SIG-M5 treated with dmso at 0.1 percent for 504 hours (cell line): ENCODE measurements around the gene KDM1B.
A peak's percentile ranks its signal among the peaks of the same experiment; 100 is the strongest.

Experiments used
- DNase-seq: peaks from one replicate; lab custom pipeline; 2025; ENCODE audit not compliant: unreplicated experiment; lab: John Stamatoyannopoulos, UW

KDM1B gene

DNA sequence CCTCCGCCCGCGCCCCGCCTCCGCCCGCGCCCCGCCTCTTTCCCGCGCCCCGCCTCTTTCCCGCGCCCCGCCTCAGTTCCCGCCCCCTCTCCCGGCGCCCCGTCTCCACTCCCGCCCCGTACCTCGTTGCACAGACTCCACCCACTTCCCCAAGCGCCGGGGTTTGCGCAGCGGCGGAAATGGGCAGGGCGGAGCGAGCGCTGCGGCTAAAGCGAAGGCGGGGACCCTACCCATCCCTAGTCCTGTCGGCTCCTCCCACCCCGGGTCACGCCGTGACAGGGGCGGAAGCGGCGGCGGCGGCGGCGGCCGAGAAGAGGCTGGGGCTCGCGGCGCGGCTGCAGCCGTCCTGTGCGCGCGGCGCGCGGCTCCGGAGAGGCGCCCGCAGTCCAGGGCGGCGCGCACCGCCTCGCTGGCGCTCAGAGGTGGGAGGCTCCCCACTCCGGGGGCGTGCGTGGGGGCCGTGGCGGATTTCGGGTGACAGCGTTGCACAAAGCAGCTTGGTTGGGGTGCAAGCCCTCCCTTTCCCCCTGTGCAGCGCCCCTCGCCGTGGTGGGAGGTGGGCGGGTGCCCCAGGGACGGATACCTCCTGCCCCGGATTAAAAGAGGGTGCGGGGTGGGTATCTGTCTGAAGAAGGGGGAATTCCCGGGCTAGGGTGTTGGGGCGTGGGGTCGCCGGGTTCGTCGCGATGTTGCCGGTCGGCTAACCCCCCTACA lies at the start of gene KDM1B:
Gene KDM1B (plus strand): TSS at position 273 of the 714 bp plus-strand sequence. CDS start 4,474 bp downstream, outside the sequence.
- DNase-seq: peak; percentile 93

GRCh38 chr6:18107061-18107460 lies 48.2 kb upstream of the KDM1B start:
- no peak for DNase-seq

DNA sequence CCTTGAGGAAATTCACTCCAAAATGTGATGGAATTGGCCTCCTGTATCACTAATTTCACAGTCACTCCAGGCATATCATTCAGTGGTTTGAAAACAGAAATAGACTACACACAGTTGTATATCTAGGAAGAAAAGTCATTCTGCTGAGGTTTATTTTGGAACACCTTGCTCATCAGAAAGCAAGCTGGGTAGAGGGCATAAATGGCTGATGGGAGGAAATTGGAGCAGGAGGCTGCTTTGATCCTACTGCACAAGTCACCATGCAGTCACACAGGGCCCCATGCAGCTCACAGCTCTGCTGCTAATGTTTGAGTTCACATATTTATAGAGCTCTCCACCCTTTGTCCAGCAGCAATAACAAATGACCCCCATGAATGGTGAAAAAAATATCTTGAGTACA lies 45.1 kb upstream of the KDM1B start:
- no peak for DNase-seq

- no peak for DNase-seq
These were observed 39.9 kb upstream of the KDM1B start for GRCh38 chr6:18115356-18115755.

DNA sequence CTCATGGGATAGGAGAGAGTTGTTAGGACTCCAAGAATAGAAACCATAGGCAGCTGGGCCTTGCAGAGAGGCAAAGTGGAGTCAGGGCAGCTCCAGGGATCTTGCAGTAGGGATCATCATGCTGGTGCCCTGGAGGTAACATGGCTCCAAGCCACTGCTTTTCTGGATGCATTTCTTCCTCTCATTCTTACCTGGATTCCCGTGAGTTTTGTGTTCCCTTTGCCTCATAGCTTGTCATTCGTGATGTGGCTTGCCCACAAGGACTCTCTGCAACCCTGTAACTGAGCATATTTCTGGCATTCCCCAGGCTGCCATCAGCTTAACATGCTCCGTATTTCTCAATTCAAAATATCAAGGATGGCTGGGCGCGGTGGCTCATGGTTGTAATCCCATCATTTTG lies 38.1 kb upstream of the KDM1B start:
- no peak for DNase-seq

DNA sequence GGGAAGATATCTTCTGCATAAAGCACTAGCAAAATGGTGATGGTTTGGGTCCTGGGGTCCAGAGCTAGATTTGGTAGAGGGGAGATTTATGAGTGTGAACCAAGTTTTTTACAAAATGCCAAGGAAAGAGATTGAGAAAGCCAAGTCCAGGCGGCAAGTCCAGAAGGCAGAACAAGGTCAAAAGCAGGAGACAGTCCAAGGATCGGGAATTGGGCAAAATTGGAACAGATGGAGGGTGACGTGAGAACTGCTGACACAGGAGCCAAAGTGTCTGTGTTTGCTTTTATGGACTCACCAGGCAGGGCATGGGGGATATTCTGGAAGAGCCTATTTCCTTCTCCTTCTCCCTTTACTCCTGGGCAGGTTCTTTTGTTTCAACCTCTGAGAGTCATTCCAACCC lies 36.9 kb upstream of the KDM1B start:
- no peak for DNase-seq

- DNase-seq: no peak
These were observed 36.0 kb upstream of the KDM1B start for GRCh38 chr6:18119236-18119635.

DNA sequence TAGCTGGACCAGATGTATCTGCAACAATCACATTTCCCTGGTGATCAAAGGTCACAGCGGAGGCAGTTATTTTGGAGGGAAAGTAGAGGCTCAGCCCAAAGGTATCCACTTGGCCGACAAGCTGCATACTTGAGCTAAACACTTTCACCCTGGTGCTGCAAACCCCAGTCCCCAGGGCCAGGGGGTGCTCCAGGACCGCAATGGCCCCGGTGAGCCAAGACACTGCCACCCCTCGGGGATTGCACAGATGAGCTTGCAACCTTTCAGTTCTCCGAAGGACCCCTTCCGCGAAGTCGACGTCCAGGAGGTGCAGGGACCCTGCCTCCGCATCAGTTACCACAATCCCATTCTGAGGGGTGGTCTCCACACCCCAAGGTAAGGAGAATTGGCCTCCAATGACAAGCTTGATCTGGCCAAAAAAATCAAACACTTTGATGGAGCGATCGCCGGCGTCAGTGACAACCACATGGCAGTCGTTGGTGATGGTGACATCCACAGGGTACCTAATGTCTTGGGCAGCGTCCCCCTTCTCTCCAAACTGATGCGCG lies 33.6 kb upstream of the KDM1B start:
- DNase-seq: no peak

DNA sequence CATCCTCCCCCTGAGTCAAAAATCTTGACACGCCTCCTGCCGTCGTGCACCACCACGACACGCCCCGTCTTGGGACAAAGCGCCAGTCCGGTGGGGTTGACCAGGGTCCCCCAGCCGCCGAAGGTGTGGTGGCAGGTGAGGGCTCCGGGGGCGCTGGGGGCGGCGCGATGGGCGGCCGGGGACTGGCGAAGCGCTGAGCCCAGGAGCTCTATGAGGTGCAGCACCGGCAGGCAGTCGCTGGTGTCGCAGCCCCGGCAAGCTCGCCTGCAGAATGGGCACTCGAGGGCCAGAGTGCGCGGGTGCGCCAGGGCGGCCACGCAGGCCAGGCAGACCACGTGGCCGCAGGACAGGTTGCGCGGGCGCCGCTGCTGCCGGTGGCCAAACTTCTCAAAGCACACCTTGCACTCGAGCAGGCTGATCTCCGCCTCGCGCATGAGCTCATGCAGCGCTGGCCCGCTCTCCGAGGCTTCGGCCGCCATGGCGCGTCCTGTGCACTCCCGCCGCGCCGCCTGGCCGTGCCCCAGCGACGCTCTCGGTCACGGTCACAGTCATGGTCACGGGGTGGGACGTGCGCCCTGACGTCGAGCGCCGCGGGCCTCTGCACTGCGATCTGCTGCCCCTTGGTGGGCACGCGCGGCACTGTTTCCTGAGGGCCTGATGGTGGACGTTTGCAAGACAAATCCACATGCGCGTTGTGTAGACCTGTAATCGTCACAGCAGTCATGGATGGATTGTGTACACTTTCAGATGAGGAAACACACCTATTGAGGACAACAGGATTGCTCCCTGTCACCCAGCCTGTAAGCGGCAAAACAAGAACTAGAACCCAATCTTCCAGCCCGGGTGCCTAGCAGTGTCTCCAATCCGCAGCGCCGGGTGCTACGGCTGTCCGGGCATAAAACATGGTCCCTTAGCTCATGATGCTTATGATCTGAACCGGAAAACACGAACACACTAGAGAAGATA lies 32.8 kb upstream of the KDM1B start, which contains the start of gene NHLRC1:
Gene NHLRC1 (minus strand): TSS at position 550 of the 966 bp plus-strand sequence. CDS start 71 bp downstream, at position 479.
- DNase-seq: peak; percentile 31

GRCh38 chr6:18126121-18126520 lies 29.1 kb upstream of the KDM1B start:
- DNase-seq: no peak

DNA sequence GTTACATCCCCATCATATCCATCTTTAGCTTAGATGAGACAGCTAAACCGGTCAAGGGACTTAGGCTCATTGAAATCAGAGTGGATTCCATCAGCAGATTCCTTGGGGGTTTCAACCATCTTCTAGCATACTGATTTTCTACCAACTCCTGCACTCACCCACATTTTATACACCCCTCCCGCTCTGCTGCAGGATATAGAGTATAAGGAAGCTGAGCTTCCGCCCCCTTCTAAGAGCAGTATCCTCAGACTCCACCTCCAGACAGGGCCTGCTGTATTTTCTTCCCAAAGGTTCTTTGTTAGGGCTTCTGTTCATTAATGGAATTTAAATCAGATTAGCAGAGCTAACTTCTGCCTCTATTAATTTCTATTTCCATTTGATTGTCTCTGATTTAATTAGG lies 22.9 kb upstream of the KDM1B start:
- no peak for DNase-seq

DNA sequence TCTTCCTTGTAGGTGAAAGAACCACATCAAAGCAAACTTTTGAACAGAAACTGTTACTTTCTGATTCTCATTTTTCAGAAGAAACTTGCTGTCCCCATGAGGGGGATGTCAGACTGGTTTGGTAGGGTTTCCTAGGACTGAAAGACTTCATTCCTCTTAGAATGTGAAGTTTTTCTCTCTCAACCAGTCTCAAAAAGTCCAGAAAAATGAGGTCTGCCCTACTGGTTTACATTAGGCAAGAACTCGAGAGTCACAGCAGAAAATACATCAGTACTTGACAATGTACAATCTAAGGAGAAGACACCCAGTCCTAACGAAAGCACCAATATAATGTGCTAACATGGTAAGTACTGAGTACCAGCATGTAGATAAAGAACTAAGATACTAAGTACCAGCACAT lies 20.1 kb upstream of the KDM1B start:
- no peak for DNase-seq

DNA sequence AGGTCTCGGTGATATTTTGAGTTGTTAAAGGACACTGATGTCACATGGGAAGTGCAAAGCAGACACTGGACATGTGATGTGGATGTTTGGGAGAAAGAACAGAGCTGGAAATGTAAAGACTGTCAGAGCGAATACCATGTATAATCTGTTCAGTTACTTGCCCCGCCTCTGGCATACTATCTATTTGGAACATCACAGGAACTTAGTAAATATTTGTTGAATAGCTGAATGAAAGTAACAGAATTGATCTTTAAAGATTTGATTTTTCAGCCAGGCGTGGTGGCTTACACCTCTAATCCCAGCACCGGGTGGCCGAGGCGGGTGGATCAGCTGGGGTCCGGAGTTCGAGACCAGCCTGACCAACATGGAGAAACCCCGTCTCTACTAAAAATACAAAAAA lies 19.0 kb upstream of the KDM1B start:
- DNase-seq: no peak

DNA sequence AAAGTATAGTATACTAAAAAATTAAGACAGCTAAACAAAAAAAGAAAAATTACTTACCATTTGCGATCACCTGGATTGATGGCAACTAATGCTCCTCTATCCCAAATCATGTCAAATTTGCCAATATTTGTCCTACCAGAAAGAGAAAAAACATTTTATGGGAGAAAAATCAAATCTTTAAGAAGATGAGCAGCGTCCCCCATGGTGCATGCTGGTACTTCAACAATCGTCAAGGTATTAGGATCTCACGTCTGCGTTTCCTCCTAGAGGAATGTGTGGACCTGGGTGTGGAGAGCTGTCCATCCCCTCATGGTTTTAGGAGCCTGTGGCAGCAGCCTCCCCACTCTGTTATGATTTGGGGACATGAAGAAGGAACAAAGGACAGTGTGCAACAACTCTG lies 16.3 kb upstream of the KDM1B start:
- no peak for DNase-seq

GRCh38 chr6:18139935-18140621 lies 15.1 kb upstream of the KDM1B start:
- no peak for DNase-seq

GRCh38 chr6:18141805-18142590 lies 13.2 kb upstream of the KDM1B start:
- no peak for DNase-seq

GRCh38 chr6:18142591-18142861 lies 12.7 kb upstream of the KDM1B start:
- no peak for DNase-seq

GRCh38 chr6:18147160-18147559 lies 8.1 kb upstream of the KDM1B start:
- no peak for DNase-seq

GRCh38 chr6:18147616-18148015 lies 7.6 kb upstream of the KDM1B start:
- no peak for DNase-seq

DNA sequence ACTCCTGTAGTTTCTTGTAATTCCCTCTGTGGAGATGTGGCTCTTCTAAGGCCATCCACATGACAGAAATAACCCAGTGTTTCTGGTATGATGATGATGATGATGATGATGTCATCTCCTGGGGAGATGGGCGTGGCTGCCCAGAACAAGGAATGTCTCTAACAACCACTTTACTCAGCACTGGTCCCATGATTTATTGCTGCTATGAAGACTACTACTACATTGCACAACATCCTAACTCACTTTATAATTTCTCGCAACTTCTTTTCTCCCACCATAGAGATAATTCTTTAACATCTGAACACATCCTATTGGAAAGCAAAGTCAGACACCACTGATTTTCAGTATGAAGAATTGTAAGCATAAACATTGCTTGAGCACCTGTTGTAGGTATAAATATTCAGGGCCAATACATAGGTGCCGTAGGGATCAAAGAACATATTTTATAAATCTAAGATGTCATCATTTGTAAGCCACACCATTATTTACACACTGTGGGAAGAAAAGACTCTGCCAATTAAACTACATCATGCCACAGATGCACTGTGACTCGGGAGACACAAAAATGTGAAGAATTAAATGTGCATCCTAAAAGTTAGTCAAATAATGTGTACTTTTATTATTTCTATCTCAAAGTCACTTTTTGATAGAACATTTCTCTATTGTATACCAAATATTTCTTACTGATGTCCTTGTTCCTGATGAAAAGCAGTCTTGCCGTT lies 6.8 kb upstream of the KDM1B start:
- DNase-seq: no peak
